H1 (cell line): ENCODE results near the gene EIF4A3. TPM values are rescaled to one million over a fixed set of nuclear protein-coding genes. Genes with fewer than 3 reads are reported as not detected.

Experiments
- CTCF ChIA-PET: fragments of 300-600 bp; sonication (Branson Sonifier 250); formaldehyde crosslinking; loops from one replicate; lab custom pipeline; 2021; ENCODE audit not compliant: partially characterized antibody; lab: Charles Lee
- POLR2A ChIA-PET: fragments of 300-600 bp; sonication (Branson Sonifier 250); formaldehyde crosslinking; loops from one replicate; lab custom pipeline; 2021; ENCODE audit warnings: inconsistent platforms; ENCODE audit not compliant: partially characterized antibody; lab: Charles Lee
- DNase-seq, 2 experiments: peaks; one replicate each; pipeline versions ENCODE4 v3.0.0 to v3.0.0-alpha.2; 2010 to 2022; ENCODE audit warnings: low spot score in 2 of 2, low read depth in 1 of 2, mixed read lengths in 1 of 2
- FAIRE-seq: peaks from 2 replicates; lab custom pipeline; 2011; peaks lifted over from hg19 to GRCh38; lab: Jason Lieb, UNC
- H2AFZ ChIP-seq: 2 replicates; pipeline ENCODE4 v1.8.1; 2012; ENCODE audit warnings: low read length, inconsistent platforms
- H2AK5ac ChIP-seq: 2 replicates; pipeline ENCODE4 v1.6.1; 2013; ENCODE audit warnings: low read depth, low read length
- H2BK120ac ChIP-seq: replicated peaks from 2 replicates; pipeline ENCODE3; 2013; ENCODE audit warnings: low read depth, low read length, inconsistent platforms
- H2BK12ac ChIP-seq: 2 replicates; pipeline ENCODE4 v1.6.1; 2013; ENCODE audit warnings: low read depth, low read length
- H2BK15ac ChIP-seq: 2 replicates; pipeline ENCODE4 v1.6.1; 2013; ENCODE audit warnings: low read length
- H2BK20ac ChIP-seq: 2 replicates; pipeline ENCODE4 v1.6.1; 2013; ENCODE audit warnings: low read length
- H2BK5ac ChIP-seq: 2 replicates; pipeline ENCODE4 v1.6.1; 2013; ENCODE audit warnings: low read depth, low read length
- H3K14ac ChIP-seq: 2 replicates; pipeline ENCODE4 v1.6.1; 2013; ENCODE audit warnings: inconsistent platforms; ENCODE audit not compliant: insufficient read length
- H3K18ac ChIP-seq: 2 replicates; pipeline ENCODE4 v1.6.1; 2013; ENCODE audit warnings: low read length; ENCODE audit errors: extremely low read depth
- H3K23ac ChIP-seq: 2 replicates; pipeline ENCODE4 v1.6.1; 2013; ENCODE audit warnings: inconsistent platforms; ENCODE audit not compliant: insufficient read length
- H3K23me2 ChIP-seq: 2 replicates; pipeline ENCODE4 v1.6.1; 2013; ENCODE audit warnings: low read depth, low read length
- H3K27ac ChIP-seq: 2 replicates; pipeline ENCODE4 v1.6.1; 2011; ENCODE audit warnings: low read depth, low read length, inconsistent platforms
- H3K27me3 ChIP-seq, 4 experiments: replicated peaks in 1 of 4; 1 replicate in 1 of 4; 2 replicates in 3 of 4; pipeline versions ENCODE4 v1.6.1 to v1.8.1; 2011 to 2013; ENCODE audit warnings: low read length in 3 of 4, mild to moderate bottlenecking in 3 of 4, inconsistent platforms in 2 of 4, mixed read lengths in 2 of 4, moderate library complexity in 1 of 4; ENCODE audit not compliant: control insufficient read depth in 3 of 4, insufficient read depth in 3 of 4; ENCODE audit errors: extremely low read depth in 1 of 4
- H3K36me3 ChIP-seq, 4 experiments: 2 replicates each; pipeline versions ENCODE4 v1.6.1 to v1.8.1; 2011 to 2013; ENCODE audit warnings: mild to moderate bottlenecking in 4 of 4, low read length in 3 of 4, moderate library complexity in 2 of 4, control low read depth in 1 of 4, inconsistent platforms in 1 of 4; ENCODE audit not compliant: insufficient read depth in 4 of 4, control insufficient read depth in 2 of 4
- H3K4ac ChIP-seq: replicated peaks from 2 replicates; pipeline ENCODE3; 2013; ENCODE audit warnings: low read length, low read depth, mixed read lengths, inconsistent platforms; ENCODE audit not compliant: insufficient read length
- H3K4me1 ChIP-seq, 4 experiments: replicated peaks in 1 of 4; 1 replicate in 1 of 4; 2 replicates in 3 of 4; pipeline versions ENCODE4 v1.6.1 to v1.8.1; 2011 to 2013; ENCODE audit warnings: low read length in 3 of 4, inconsistent platforms in 2 of 4, mixed read lengths in 1 of 4; ENCODE audit not compliant: insufficient read depth in 4 of 4, control insufficient read depth in 3 of 4
- H3K4me2 ChIP-seq, 2 experiments: 2 replicates each; pipeline versions ENCODE4 v1.6.1 to v1.8.1; 2011 to 2013; ENCODE audit warnings: low read depth in 2 of 2, low read length in 2 of 2, control low read depth in 1 of 2, inconsistent platforms in 1 of 2, mild to moderate bottlenecking in 1 of 2; ENCODE audit not compliant: insufficient read depth in 1 of 2
- H3K4me3 ChIP-seq, 4 experiments: fragments of 200-600, 300-600 bp in 1 of 4; sonication (generic), shearing (Covaris generic), sonication (Bioruptor Twin) in 1 of 4; 2 replicates each; pipeline versions ENCODE4 v1.5.1 to v1.8.1; 2011 to 2016; ENCODE audit warnings: low read length in 4 of 4, low read depth in 3 of 4, control low read depth in 2 of 4, inconsistent platforms in 2 of 4, mild to moderate bottlenecking in 2 of 4, mixed read lengths in 1 of 4, moderate library complexity in 1 of 4; ENCODE audit not compliant: insufficient read depth in 2 of 4; ENCODE audit errors: extremely low read depth in 1 of 4
- H3K56ac ChIP-seq: replicated peaks from 2 replicates; pipeline ENCODE3; 2013; ENCODE audit warnings: low read depth, mild to moderate bottlenecking, mixed read lengths, low read length, inconsistent platforms; ENCODE audit not compliant: insufficient read length
- H3K79me1 ChIP-seq: 2 replicates; pipeline ENCODE4 v1.6.1; 2013; ENCODE audit warnings: low read depth, low read length, control low read depth
- H3K79me2 ChIP-seq, 2 experiments: 2 replicates each; pipeline versions ENCODE4 v1.6.1 to v1.8.1; 2012 to 2013; ENCODE audit warnings: low read length in 2 of 2, mild to moderate bottlenecking in 2 of 2, inconsistent platforms in 1 of 2; ENCODE audit not compliant: insufficient read depth in 2 of 2, control insufficient read depth in 1 of 2
- H3K9ac ChIP-seq, 4 experiments: replicated peaks in 1 of 4; 1 replicate in 1 of 4; 2 replicates in 3 of 4; pipeline versions ENCODE4 v1.6.1 to v1.8.1; 2011 to 2013; ENCODE audit warnings: low read depth in 3 of 4, low read length in 3 of 4, control low read depth in 2 of 4, mild to moderate bottlenecking in 2 of 4, moderate library complexity in 2 of 4, inconsistent platforms in 1 of 4; ENCODE audit errors: extremely low read depth in 1 of 4
- H3K9me3 ChIP-seq, 2 experiments: 2 replicates each; pipeline versions ENCODE4 v1.6.1 to v1.8.1; 2012 to 2013; ENCODE audit warnings: mild to moderate bottlenecking in 2 of 2, moderate library complexity in 2 of 2, control low read depth in 1 of 2, inconsistent platforms in 1 of 2, low read depth in 1 of 2, low read length in 1 of 2, mixed read lengths in 1 of 2; ENCODE audit not compliant: insufficient read depth in 2 of 2
- H4K20me1 ChIP-seq, 2 experiments: replicated peaks in 1 of 2; 2 replicates each; pipeline versions ENCODE3 to v1.8.1; 2011 to 2013; ENCODE audit warnings: inconsistent platforms in 2 of 2, low read length in 2 of 2, mild to moderate bottlenecking in 1 of 2; ENCODE audit not compliant: insufficient read depth in 2 of 2, control insufficient read depth in 1 of 2
- H4K5ac ChIP-seq: 2 replicates; pipeline ENCODE4 v1.6.1; 2013; ENCODE audit warnings: low read length, low read depth, mixed read lengths, inconsistent platforms; ENCODE audit not compliant: insufficient read length
- H4K8ac ChIP-seq: 2 replicates; pipeline ENCODE4 v1.8.0; 2013; ENCODE audit warnings: mild to moderate bottlenecking, moderate library complexity, low read length, inconsistent platforms; ENCODE audit not compliant: insufficient read depth; ENCODE audit errors: extremely low read depth
- H4K91ac ChIP-seq: replicated peaks from 2 replicates; pipeline ENCODE3; 2013; ENCODE audit warnings: low read length, mixed read lengths, inconsistent platforms; ENCODE audit not compliant: insufficient read length
- ATF2 ChIP-seq: IDR thresholded peaks from 2 replicates; pipeline ENCODE4 v1.6.1; 2012; ENCODE audit warnings: low read length, inconsistent platforms
- CBX8 ChIP-seq: fragments of 300-800, 300-1000 bp; sonication (generic); IDR thresholded peaks from 2 replicates; pipeline ENCODE4 v1.7.1; 2016; ENCODE audit warnings: low read depth, low read length, borderline replicate concordance
- CREB1 ChIP-seq: IDR thresholded peaks from 2 replicates; pipeline ENCODE4 v1.6.1; 2012; ENCODE audit warnings: inconsistent platforms
- E2F6 ChIP-seq: IDR thresholded peaks from 2 replicates; pipeline ENCODE4 v1.6.1; 2012; ENCODE audit warnings: inconsistent platforms
- JUN ChIP-seq: IDR thresholded peaks from 2 replicates; pipeline ENCODE4 v1.6.1; 2011; ENCODE audit warnings: low read depth, mild to moderate bottlenecking, improper control_type of control experiment, low read length
- RFX5 ChIP-seq: IDR thresholded peaks from 2 replicates; pipeline ENCODE4 v1.6.1; 2011; ENCODE audit warnings: low read depth, low read length, improper control_type of control experiment, borderline replicate concordance
- WGBS, 2 experiments: shearing (Covaris generic) in 1 of 2; methylation state at CpG; one replicate each; pipeline versions ENCODE4 v1.1.6 to v1.1.7; 2013 to 2015; ENCODE audit warnings: low lambda C conversion rate in 2 of 2, mixed read lengths in 2 of 2, inconsistent platforms in 1 of 2, low coverage in 1 of 2, missing lambda C conversion rate in 1 of 2; ENCODE audit not compliant: insufficient replicate concordance in 2 of 2, insufficient coverage in 1 of 2, insufficient read length in 1 of 2; ENCODE audit errors: extremely low coverage in 1 of 2, missing lambda C conversion rate in 1 of 2; 5-methylcytosine and 5-hydroxymethylcytosine counted together
- polyA plus RNA-seq, 7 experiments: library from polyadenylated mRNA; depleted of rRNA in 3 of 7; stranded (reverse) in 5 of 7; unstranded in 2 of 7; fragments of >200 nt in 5 of 7; fragments of 200-250 nt in 2 of 7; gene quantifications; 1 replicate in 5 of 7; 2 replicates in 1 of 7; 4 replicates in 1 of 7; pipeline versions ENCODE4 v1.2.1 to v1.2.3, GENCODE V29; 2011 to 2013; ENCODE audit warnings: missing spikeins in 2 of 7, mixed read lengths in 2 of 7
- total RNA-seq: library from RNA; stranded (reverse); fragmentation: NEBNext Ultra II Directional; extraction: Animal tissue kit (Norgen Biotek cat#: 25700); gene quantifications from 2 replicates; pipeline ENCODE4 v1.2.1, GENCODE V29; 2021

Gene EIF4A3
- total and polyA plus RNA-seq, 2 of the 8 experiments (the other 6 are each of a cell fraction or from before 2014, with no cell fraction given): 142 to 146 TPM

GRCh38 chr17:80116276-80116920 is 30.5 kb downstream of the EIF4A3 start:
- H2BK15ac ChIP-seq: no peak overlapping the region
- no peaks in the 10 kb centered on the region for H3K9me3 ChIP-seq
- H3K23me2 ChIP-seq: no peaks in the 10 kb centered on the region
- 94% methylated on average over 16 of the region's 16 CpGs; no CpG with 5 or more reads in 1 of the 2 experiments for WGBS, 2 experiments
- no peak overlapping the region for H4K8ac ChIP-seq
- no peak for FAIRE-seq
- POLR2A ChIA-PET: interaction anchor here (0.9 to 1.8 kb wide), 4 partner anchors 9 to 26 kb away, joined by 3 to 7 read pairs (median 4); no protein-coding TSS in a partner anchor
- H3K4ac ChIP-seq: no peak overlapping the region
- no peak overlapping the region for H2BK120ac ChIP-seq
- H4K91ac ChIP-seq: no peak overlapping the region
- no peak overlapping the region for H2AFZ ChIP-seq
- no peak overlapping the region for H2BK20ac ChIP-seq
- no peak overlapping the region for H2BK12ac ChIP-seq
- no peak overlapping the region for H2BK5ac ChIP-seq
- no peak overlapping the region for H4K5ac ChIP-seq
- H3K23ac ChIP-seq: no peak overlapping the region
- no peaks in the 10 kb centered on the region for H3K79me2 ChIP-seq
- TF ChIP-seq RFX5 (no peak), CBX8 (no peak), CREB1 (no peak), JUN (no peak), ATF2 (no peak), E2F6 (no peak)
- H2AK5ac ChIP-seq: no peak overlapping the region
- H3K4me2 ChIP-seq: no peak overlapping the region
- H3K14ac ChIP-seq: no peak overlapping the region
- no peaks in the 10 kb centered on the region for H3K27me3 ChIP-seq
- H3K27ac ChIP-seq: no peak overlapping the region
- H3K56ac ChIP-seq: no peak overlapping the region
- H3K18ac ChIP-seq: no peak overlapping the region
- CTCF ChIA-PET: interaction anchor here (1.1 to 3.0 kb wide), 3 partner anchors 7 to 108 kb away, joined by 3 to 17 read pairs (median 4); no protein-coding TSS in a partner anchor
- no peak for DNase-seq
- no peak overlapping the region for H3K4me3 ChIP-seq
- H4K20me1 ChIP-seq: no peaks in the 10 kb centered on the region
- H3K36me3 ChIP-seq: no peaks in the 10 kb centered on the region
- H3K79me1 ChIP-seq: 0 out of 2 replicates have a peak, but pooled peaks cover 2% of the 10 kb centered on the region
- H3K4me1 ChIP-seq: peaks cover 0 to 11% (median 8%) of the 10 kb centered on the region in 4 experiments; a peak in 4 of 7 replicates
- no peak overlapping the region for H3K9ac ChIP-seq
